AG04450 (cell line): ENCODE results near the gene PAIP2. TPM values are rescaled to one million over a fixed set of nuclear protein-coding genes. Genes with fewer than 3 reads are reported as not detected.

Experiments
- CTCF ChIA-PET: fragments of 300-600, 350-600 bp; formaldehyde crosslinking; extraction: SDS; loops from one replicate; lab custom pipeline; 2022; ENCODE audit warnings: antibody characterized with exemption, inconsistent platforms; lab: Charles Lee
- POLR2A ChIA-PET: fragments of 350-600 bp; formaldehyde crosslinking; extraction: SDS; loops from one replicate; lab custom pipeline; 2021; ENCODE audit warnings: antibody characterized with exemption, inconsistent platforms; lab: Yijun Ruan, JAX
- DNase-seq: peaks from one replicate; pipeline ENCODE4 v3.0.0-alpha.2; 2011; ENCODE audit warnings: low read depth, low spot score
- H3K27ac ChIP-seq: one replicate; pipeline ENCODE4 v1.5.1; 2012; ENCODE audit warnings: low read depth, low read length, control low read depth
- H3K27me3 ChIP-seq: one replicate; pipeline ENCODE4 v1.6.0; 2012; ENCODE audit warnings: low read length; ENCODE audit not compliant: control insufficient read depth, insufficient read depth
- H3K4me3 ChIP-seq: 2 replicates; pipeline ENCODE4 v1.5.1; 2011; ENCODE audit warnings: mild to moderate bottlenecking, low read depth, low read length, control low read depth
- H3K9me3 ChIP-seq: 2 replicates; pipeline ENCODE4 v1.5.1; 2012; ENCODE audit warnings: low read length; ENCODE audit not compliant: control insufficient read depth, insufficient read depth
- CTCF ChIP-seq: IDR thresholded peaks from 2 replicates; pipeline ENCODE4 v1.5.1; 2011; ENCODE audit warnings: low read depth, low read length, control low read depth, inconsistent platforms
- polyA plus RNA-seq: library from polyadenylated mRNA; depleted of rRNA; stranded (reverse); fragments of >200 nt; gene quantifications from 2 replicates; pipeline ENCODE4 v1.2.3, GENCODE V29; 2011

The PAIP2 gene
- polyA plus RNA-seq, 1 experiment: 113 TPM

DNA sequence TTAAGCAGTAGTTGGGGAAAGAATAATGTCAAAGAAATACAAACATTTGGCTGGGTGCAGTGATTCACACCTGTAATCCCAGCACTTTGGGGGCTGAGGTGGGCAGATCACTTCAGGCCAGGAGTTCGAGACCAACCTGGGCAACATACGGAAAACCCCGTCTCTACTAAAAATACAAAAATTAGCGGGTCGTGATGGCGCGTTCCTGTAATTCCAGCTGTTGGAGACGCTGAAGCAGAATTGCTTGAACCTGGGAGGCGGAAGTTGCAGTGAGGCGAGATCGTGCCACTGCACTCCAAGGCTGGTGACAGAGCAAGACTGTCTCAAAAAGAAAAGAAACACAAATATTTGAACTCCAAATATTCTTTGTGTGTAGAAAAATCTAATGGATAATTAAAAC, 43.4 kb upstream of the PAIP2 start:
- TF ChIP-seq CTCF: no peak
- Histone ChIP-seq H3K27ac (no peak overlapping the region), H3K27me3 (no peaks in the 10 kb centered on the region), H3K9me3 (peaks cover 2% of the 10 kb centered on the region; the same call in 1 of the 2 replicates), H3K4me3 (no peak overlapping the region)
- CTCF ChIA-PET: no interaction called here
- POLR2A ChIA-PET: no interaction called here
- no peak for DNase-seq

DNA sequence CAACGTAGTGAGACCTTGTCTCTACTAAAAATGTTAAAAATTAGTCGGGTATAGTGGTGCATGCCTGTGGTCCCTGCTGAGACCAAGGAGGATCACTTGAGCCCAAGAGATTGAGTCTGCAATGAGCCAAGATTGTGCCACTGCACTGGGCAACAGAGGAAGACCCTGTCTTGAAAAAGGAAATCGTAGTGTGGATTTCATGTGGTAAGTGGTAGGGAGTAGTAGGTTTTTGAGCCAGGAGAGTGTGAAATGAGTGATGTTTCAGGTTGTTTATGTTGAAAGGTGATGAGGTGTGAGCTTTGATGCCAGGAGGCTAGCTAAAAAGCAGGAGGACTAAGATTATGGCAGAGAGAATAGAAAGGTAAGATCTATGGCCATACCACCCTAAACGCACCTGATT, 42.2 kb upstream of the PAIP2 start:
- Histone ChIP-seq H3K9me3 (no peaks in the 10 kb centered on the region), H3K4me3 (no peak overlapping the region), H3K27me3 (no peaks in the 10 kb centered on the region), H3K27ac (no peak overlapping the region)
- CTCF ChIA-PET: interaction anchor here (0.8 kb wide), 1 partner anchor 42 kb away, joined by 3 read pairs; the partner anchor contains the start of gene PAIP2
- TF ChIP-seq CTCF: no peak
- DNase-seq: no peak
- POLR2A ChIA-PET: no interaction called here

GRCh38 chr5:139301808-139302499, 39.7 kb upstream of the PAIP2 start:
- no peak for DNase-seq
- H3K27ac ChIP-seq: no peak overlapping the region
- POLR2A ChIA-PET: no interaction called here
- CTCF ChIA-PET: interaction anchor here (0.6 to 1.1 kb wide), 2 partner anchors 9 to 22 kb away, joined by 4 read pairs; no protein-coding TSS in a partner anchor
- H3K27me3 ChIP-seq: no peaks in the 10 kb centered on the region
- no peaks in the 10 kb centered on the region for H3K9me3 ChIP-seq
- no peak overlapping the region for H3K4me3 ChIP-seq
- no peak for TF ChIP-seq CTCF

GRCh38 chr5:139304391-139305324, 37.0 kb upstream of the PAIP2 start:
- Histone ChIP-seq H3K9me3 (no peaks in the 10 kb centered on the region), H3K27me3 (no peaks in the 10 kb centered on the region), H3K27ac (no peak overlapping the region), H3K4me3 (no peak overlapping the region)
- no peak for TF ChIP-seq CTCF
- DNase-seq: no peak
- ChIA-PET CTCF (no interaction called here), POLR2A (interaction anchor here (0.6 to 3.5 kb wide), 2 partner anchors 11 to 106 kb away, joined by 3 to 27 read pairs; partner anchors contain the start of gene MATR3)

- DNase-seq: no peak
- Histone ChIP-seq H3K27ac (no peak overlapping the region), H3K27me3 (no peaks in the 10 kb centered on the region), H3K9me3 (no peaks in the 10 kb centered on the region), H3K4me3 (no peak overlapping the region)
- no peak for TF ChIP-seq CTCF
- ChIA-PET POLR2A (interaction anchor here (1.3 kb wide), 1 partner anchor 10 kb away, joined by 3 read pairs; no protein-coding TSS in a partner anchor), CTCF (no interaction called here)
Observed at GRCh38 chr5:139306197-139306596, 35.5 kb upstream of the PAIP2 start.
